Spinal cord (tissue), 10 donors: Measurements from ENCODE around the gene NANOS3. TPM values are rescaled to one million over a fixed set of nuclear protein-coding genes. Genes with fewer than 3 reads are reported as not detected.

Source experiments
- DNase-seq, 6 donors: peaks; one replicate each; pipeline versions ENCODE4 v3.0.0 to v3.0.0-alpha.2; 2013 to 2015; ENCODE audit warnings: low spot score in 6 of 6, low read depth in 4 of 6
- H3K27ac ChIP-seq: one replicate; pipeline ENCODE4 v1.5.1; 2013; ENCODE audit warnings: low read depth, low read length, control low read depth
- H3K27me3 ChIP-seq: one replicate; pipeline ENCODE4 v1.6.1; 2013; ENCODE audit warnings: low read length; ENCODE audit not compliant: control insufficient read depth, insufficient read depth
- H3K36me3 ChIP-seq: one replicate; pipeline ENCODE4 v1.6.1; 2013; ENCODE audit warnings: low read length; ENCODE audit not compliant: control insufficient read depth, insufficient read depth
- H3K4me1 ChIP-seq: one replicate; pipeline ENCODE4 v1.6.1; 2013; ENCODE audit warnings: low read length; ENCODE audit not compliant: control insufficient read depth, insufficient read depth
- H3K4me3 ChIP-seq: one replicate; pipeline ENCODE4 v1.5.1; 2013; ENCODE audit warnings: low read depth, low read length, control low read depth
- H3K9me3 ChIP-seq: one replicate; pipeline ENCODE4 v1.6.1; 2013; ENCODE audit warnings: low read length; ENCODE audit not compliant: control insufficient read depth, insufficient read depth
- WGBS: methylation state at CpG from one replicate; pipeline ENCODE4 v1.1.5; 2013; ENCODE audit warnings: missing lambda C conversion rate; ENCODE audit not compliant: insufficient coverage; 5-methylcytosine and 5-hydroxymethylcytosine counted together
- polyA plus RNA-seq, 2 donors: library from polyadenylated mRNA; unstranded; fragments of 120-200 nt; gene quantifications; one replicate each; pipeline ENCODE4 v1.2.1, GENCODE V29; 2013; ENCODE audit not compliant: insufficient read length in 2 of 2
- total RNA-seq, 2 donors: library from RNA; depleted of rRNA in 1 of 2; stranded (reverse); fragments of 120-200 nt in 1 of 2; fragments of >200 nt in 1 of 2; gene quantifications; one replicate each; pipeline versions ENCODE4 v1.2.3 to v1.2.4, GENCODE V29; 2013 to 2014
- donor health status: healthy.

Gene NANOS3
- total and polyA plus RNA-seq, 4 donors = 11.2 to 24.6 (median 23.1) TPM; not detected in 1

- no peaks in the 10 kb centered on the region for H3K9me3 ChIP-seq
- H3K27ac ChIP-seq = no peak overlapping the region
- no peak for DNase-seq
- peaks cover 31% of the 10 kb centered on the region for H3K4me1 ChIP-seq
- peaks cover 47% of the 10 kb centered on the region for H3K36me3 ChIP-seq
- 80% methylated on average over 16 of the region's 26 CpGs for WGBS
- no peaks in the 10 kb centered on the region for H3K27me3 ChIP-seq
- H3K4me3 ChIP-seq = no peak overlapping the region
Measured at GRCh38 chr19:13884726-13885591, 8.0 kb downstream of the NANOS3 start.

- 93% methylated on average over 19 of the region's 20 CpGs for WGBS
- no peak overlapping the region for H3K27ac ChIP-seq
- H3K4me1 ChIP-seq = peaks cover 22% of the 10 kb centered on the region
- H3K36me3 ChIP-seq = peaks cover 50% of the 10 kb centered on the region
- no peak overlapping the region for H3K4me3 ChIP-seq
- no peaks in the 10 kb centered on the region for H3K9me3 ChIP-seq
- H3K27me3 ChIP-seq = no peaks in the 10 kb centered on the region
- no peak for DNase-seq
Measured at GRCh38 chr19:13885826-13886365, 9.0 kb downstream of the NANOS3 start.

GRCh38 chr19:13887018-13887436, 10.1 kb downstream of the NANOS3 start:
- Histone ChIP-seq H3K4me1 (peaks cover 10% of the 10 kb centered on the region), H3K27me3 (no peaks in the 10 kb centered on the region), H3K4me3 (no peak overlapping the region), H3K9me3 (no peaks in the 10 kb centered on the region), H3K27ac (no peak overlapping the region), H3K36me3 (peaks cover 50% of the 10 kb centered on the region)
- no peak for DNase-seq
- 69% methylated on average over 16 of the region's 16 CpGs for WGBS

GRCh38 chr19:13887517-13887916, 10.6 kb downstream of the NANOS3 start:
- Histone ChIP-seq H3K36me3 (peaks cover 53% of the 10 kb centered on the region), H3K27ac (no peak overlapping the region), H3K4me1 (peaks cover 5% of the 10 kb centered on the region), H3K9me3 (no peaks in the 10 kb centered on the region), H3K27me3 (no peaks in the 10 kb centered on the region), H3K4me3 (no peak overlapping the region)
- no peak for DNase-seq
- 80% methylated on average over 5 of the region's 5 CpGs for WGBS

GRCh38 chr19:13888281-13888680, 11.3 kb downstream of the NANOS3 start:
- no peak overlapping the region for H3K27ac ChIP-seq
- 80% methylated on average over 15 of the region's 16 CpGs for WGBS
- peaks cover 57% of the 10 kb centered on the region for H3K36me3 ChIP-seq
- no peaks in the 10 kb centered on the region for H3K9me3 ChIP-seq
- H3K4me1 ChIP-seq = peaks cover 3% of the 10 kb centered on the region
- H3K4me3 ChIP-seq = no peak overlapping the region
- no peaks in the 10 kb centered on the region for H3K27me3 ChIP-seq
- no peak for DNase-seq

- Histone ChIP-seq H3K9me3 (no peaks in the 10 kb centered on the region), H3K4me3 (no peak overlapping the region), H3K27ac (no peak overlapping the region), H3K36me3 (peaks cover 48% of the 10 kb centered on the region), H3K27me3 (no peaks in the 10 kb centered on the region), H3K4me1 (peaks cover 3% of the 10 kb centered on the region)
- DNase-seq = no peak
- 89% methylated on average over 13 of the region's 13 CpGs for WGBS
Measured at GRCh38 chr19:13890136-13890535, 13.2 kb downstream of the NANOS3 start.

- 94% methylated on average over 7 of the region's 9 CpGs for WGBS
- H3K9me3 ChIP-seq = no peaks in the 10 kb centered on the region
- H3K36me3 ChIP-seq = peaks cover 36% of the 10 kb centered on the region
- no peak overlapping the region for H3K27ac ChIP-seq
- no peaks in the 10 kb centered on the region for H3K27me3 ChIP-seq
- DNase-seq = no peak
- no peaks in the 10 kb centered on the region for H3K4me1 ChIP-seq
- H3K4me3 ChIP-seq = no peak overlapping the region
Measured at GRCh38 chr19:13892870-13893269, 15.9 kb downstream of the NANOS3 start.

- H3K27ac ChIP-seq = no peak overlapping the region
- WGBS = 100% methylated on average over 1 of the region's 5 CpGs
- no peaks in the 10 kb centered on the region for H3K4me1 ChIP-seq
- H3K4me3 ChIP-seq = no peak overlapping the region
- no peak for DNase-seq
- H3K27me3 ChIP-seq = no peaks in the 10 kb centered on the region
- peaks cover 20% of the 10 kb centered on the region for H3K36me3 ChIP-seq
- no peaks in the 10 kb centered on the region for H3K9me3 ChIP-seq
Measured at GRCh38 chr19:13894552-13894951, 17.6 kb downstream of the NANOS3 start.

- Histone ChIP-seq H3K4me1 (no peaks in the 10 kb centered on the region), H3K4me3 (no peak overlapping the region), H3K36me3 (peaks cover 12% of the 10 kb centered on the region), H3K27me3 (no peaks in the 10 kb centered on the region), H3K9me3 (no peaks in the 10 kb centered on the region), H3K27ac (no peak overlapping the region)
- WGBS = no CpG with 5 or more reads among the region's 2 CpGs
- DNase-seq = no peak
Measured at GRCh38 chr19:13896227-13896626, 19.3 kb downstream of the NANOS3 start.

GRCh38 chr19:13899393-13899792, 22.5 kb downstream of the NANOS3 start:
- H3K9me3 ChIP-seq = no peaks in the 10 kb centered on the region
- H3K27ac ChIP-seq = no peak overlapping the region
- no peak for DNase-seq
- no peaks in the 10 kb centered on the region for H3K4me1 ChIP-seq
- WGBS = 72% methylated on average over 6 of the region's 10 CpGs
- peaks cover 2% of the 10 kb centered on the region for H3K36me3 ChIP-seq
- no peak overlapping the region for H3K4me3 ChIP-seq
- H3K27me3 ChIP-seq = no peaks in the 10 kb centered on the region
